Peyer's patch (tissue), 4 donors: ENCODE results near the gene HDAC9.

Source experiments
- CTCF ChIP-seq, 6 experiments: fragments of 450-650 bp in 4 of 6; fragments of 200-600 bp in 2 of 6; sonication (generic) in 1 of 6; IDR thresholded peaks; one replicate each; pipeline ENCODE4 v1.5.1; 2017 to 2019; ENCODE audit warnings: antibody characterized with exemption in 6 of 6, mild to moderate bottlenecking in 3 of 6, moderate library complexity in 1 of 6
- POLR2A ChIP-seq, 2 donors: fragments of 450-650 bp; IDR thresholded peaks; one replicate each; pipeline ENCODE4 v1.5.1; 2017; ENCODE audit warnings: antibody characterized with exemption in 2 of 2, mild to moderate bottlenecking in 2 of 2, moderate library complexity in 2 of 2

- no peak for TF ChIP-seq CTCF (IDR thresholded peaks at IDR 0.05)
- no peak for TF ChIP-seq POLR2A (IDR thresholded peaks at IDR 0.05)
Observed at GRCh38 chr7:18721429-18721828, 225.9 kb downstream of the HDAC9 start.
